Effector CD8-positive, alpha-beta T cell (primary cell): ENCODE measurements around the gene FAM221B.

ENCODE experiments used
- DNase-seq: peaks from one replicate; lab custom pipeline; 2025; lab: John Stamatoyannopoulos, UW
- total RNA-seq, 4 experiments: gene quantifications; one replicate each; lab custom pipeline; 2026; lab: John Stamatoyannopoulos, UW

Gene FAM221B
- total RNA-seq, result 0 reads per million in 4 experiments

- no peak for DNase-seq
These were observed at the start of gene FAM221B for GRCh38 chr9:35828716-35829083. FAM221B (minus strand) TSS chr9:35828732; CDS start chr9:35826161, 2,571 bp downstream.

GRCh38 chr9:35872505-35872904 lies 44.0 kb upstream of the FAM221B start:
- DNase-seq, result no peak

- no peak for DNase-seq
These were observed 43.0 kb upstream of the FAM221B start for GRCh38 chr9:35871545-35871944.

- no peak for DNase-seq
These were observed 41.9 kb upstream of the FAM221B start, which contains the start of gene OR13J1 for GRCh38 chr9:35870351-35870923. OR13J1 (minus strand) TSS chr9:35870401; CDS start chr9:35870401, 0 bp downstream.

GRCh38 chr9:35869621-35870216 lies 41.2 kb upstream of the FAM221B start:
- DNase-seq, result no peak

- no peak for DNase-seq
These were observed 40.4 kb upstream of the FAM221B start for GRCh38 chr9:35868933-35869332.

DNA sequence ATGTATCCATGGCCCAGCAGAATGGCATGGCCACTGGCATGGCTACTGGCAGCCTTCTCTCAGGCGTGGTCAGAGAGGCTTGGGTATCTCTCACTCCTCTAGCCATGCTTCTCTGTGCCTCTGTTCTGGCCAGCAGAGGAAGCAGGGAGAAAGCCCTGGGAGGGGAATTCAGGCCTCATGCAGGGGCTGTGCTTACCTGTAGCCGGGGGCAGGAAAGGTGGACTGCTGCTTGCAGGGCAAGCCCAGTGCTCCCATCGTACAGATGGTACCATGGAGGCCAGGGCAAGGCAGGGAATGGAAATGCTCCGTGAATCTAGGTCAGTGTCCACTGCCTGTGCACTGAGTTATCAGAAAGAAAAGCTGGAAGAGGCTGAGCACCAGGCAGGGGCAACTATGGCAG lies 39.0 kb upstream of the FAM221B start:
- DNase-seq, result no peak

DNA sequence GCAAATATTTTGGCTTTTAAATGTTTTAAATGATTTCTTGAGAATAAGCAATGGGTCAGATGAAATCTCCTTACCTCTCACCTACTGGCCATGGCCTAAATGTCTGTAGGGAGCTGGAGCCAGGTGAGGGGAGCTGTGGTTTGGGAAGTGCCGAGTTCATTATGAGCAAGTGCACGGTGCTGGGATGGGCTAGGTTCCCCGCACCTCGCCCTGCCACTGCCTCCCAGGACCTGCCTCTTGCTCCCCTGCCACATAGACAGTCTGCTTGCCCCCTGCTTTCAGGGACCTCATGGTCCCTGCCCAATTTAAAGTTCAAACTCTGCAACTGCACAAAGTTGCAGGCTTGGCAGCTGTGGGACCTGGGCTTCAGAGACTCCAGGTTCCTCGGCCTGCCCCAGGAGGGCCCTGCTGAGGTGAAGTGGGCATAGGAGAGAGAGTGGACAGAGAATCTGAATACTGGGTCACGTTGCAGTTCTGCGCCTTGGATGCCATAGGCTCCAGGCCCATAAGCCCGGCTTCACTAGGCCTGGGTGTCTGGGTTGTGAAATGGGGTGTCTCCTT lies 36.2 kb upstream of the FAM221B start:
- no peak for DNase-seq

DNA sequence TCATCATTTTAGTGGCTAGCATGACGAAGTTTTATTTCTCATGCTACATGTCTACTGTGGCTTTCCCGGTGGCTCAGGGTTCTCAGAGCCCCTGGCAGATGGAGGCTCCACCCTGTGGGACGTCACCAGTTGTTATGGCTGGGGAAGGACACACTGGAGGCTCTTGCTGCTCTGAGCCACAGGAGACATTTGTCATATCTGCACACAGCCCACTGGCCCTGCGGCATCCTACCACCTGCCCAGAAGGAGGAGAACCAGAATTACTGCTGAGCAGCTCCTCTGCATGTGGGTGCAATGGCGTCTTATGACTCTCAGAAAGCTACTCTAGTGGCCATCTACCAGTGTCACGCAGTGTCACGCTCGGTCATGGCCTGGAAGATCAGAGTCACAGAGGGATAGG lies 35.1 kb upstream of the FAM221B start:
- no peak for DNase-seq

- DNase-seq, result no peak
These were observed 33.8 kb upstream of the FAM221B start for GRCh38 chr9:35862328-35862727.

- no peak for DNase-seq
These were observed 32.8 kb upstream of the FAM221B start for GRCh38 chr9:35861161-35861897.

GRCh38 chr9:35859990-35860339 lies 31.4 kb upstream of the FAM221B start:
- DNase-seq, result no peak

- no peak for DNase-seq
These were observed 30.9 kb upstream of the FAM221B start for GRCh38 chr9:35859310-35859989.

DNA sequence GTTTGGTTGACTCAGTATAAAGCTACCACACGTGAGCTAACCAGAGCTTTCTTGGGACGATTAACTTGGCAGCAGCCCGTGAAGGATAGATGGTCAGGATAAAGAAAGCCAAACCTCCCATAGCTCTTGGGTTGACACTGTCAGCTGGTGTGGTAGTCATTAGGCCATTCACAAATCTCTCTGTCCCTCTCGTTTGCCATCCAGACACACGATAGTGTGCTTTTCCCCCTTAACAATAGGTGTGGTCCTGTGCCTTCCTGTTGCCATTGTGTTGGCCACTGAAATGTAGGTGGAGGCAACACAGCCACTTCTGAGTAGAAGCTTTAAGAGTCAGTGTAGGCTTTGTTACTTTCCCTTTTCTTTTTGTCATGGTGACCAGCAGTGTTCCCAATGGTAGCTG lies 29.9 kb upstream of the FAM221B start:
- no peak for DNase-seq

- no peak for DNase-seq
These were observed 28.4 kb upstream of the FAM221B start for GRCh38 chr9:35856882-35857281.

GRCh38 chr9:35856206-35856605 lies 27.7 kb upstream of the FAM221B start:
- no peak for DNase-seq

GRCh38 chr9:35854091-35854762 lies 25.7 kb upstream of the FAM221B start:
- no peak for DNase-seq

- DNase-seq, result no peak
These were observed 24.6 kb upstream of the FAM221B start for GRCh38 chr9:35852876-35853865.

DNA sequence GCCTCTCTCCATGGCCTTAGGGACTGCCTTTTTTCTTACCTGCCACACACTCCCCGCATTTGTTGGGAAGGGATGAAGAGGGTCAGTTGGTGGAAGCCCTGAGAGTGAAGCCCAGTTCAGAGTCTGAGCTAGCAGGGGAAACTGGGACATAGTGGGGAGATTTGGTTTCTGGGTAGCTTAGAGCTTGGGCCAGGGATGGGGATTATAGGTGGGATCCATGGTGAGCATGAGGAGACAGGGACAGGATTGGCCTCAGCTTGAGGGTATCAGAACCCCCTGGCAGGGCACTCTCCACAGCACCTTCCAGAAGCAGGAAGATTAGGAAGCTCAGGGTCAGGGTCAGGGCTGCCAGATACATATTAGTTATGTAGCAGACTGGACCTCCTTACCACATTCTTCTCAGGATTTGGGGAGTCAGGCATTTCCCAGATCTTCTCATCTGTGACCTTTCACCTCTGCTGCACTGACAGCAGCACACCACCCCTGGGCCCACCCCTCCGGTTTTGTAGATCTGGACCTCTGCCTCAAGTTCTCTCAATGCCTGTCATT lies 23.8 kb upstream of the FAM221B start:
- no peak for DNase-seq
